Adrenal gland (tissue), 12 donors: ENCODE data around the gene DCAF6. TPM values are rescaled to one million over a fixed set of nuclear protein-coding genes. Genes with fewer than 3 reads are reported as not detected.
A peak's percentile ranks its signal among the peaks of the same experiment; 100 is the strongest.

ENCODE experiments used
- DNase-seq, 7 donors: peaks; one replicate each; pipeline ENCODE4 v3.0.0-alpha.2; 2019 to 2020
- H3K27ac ChIP-seq, 5 donors: fragments of 200-600 bp; sonication (generic) in 4 of 5; 1 replicate in 3 of 5; 2 replicates in 2 of 5; pipeline versions ENCODE4 v1.5.1 to v1.8.0; 2016 to 2020; ENCODE audit warnings: mild to moderate bottlenecking in 1 of 5
- H3K27me3 ChIP-seq: fragments of 200-600 bp; 2 replicates; pipeline ENCODE4 v1.8.0; 2021
- H3K36me3 ChIP-seq, 2 donors: fragments of 200-600 bp; replicated peaks in 1 of 2; 1 replicate in 1 of 2; 2 replicates in 1 of 2; pipeline versions ENCODE4 v1.5.1 to v1.8.0; 2018 to 2022
- H3K4me1 ChIP-seq, 2 donors: fragments of 200-600 bp; replicated peaks in 1 of 2; 1 replicate in 1 of 2; 2 replicates in 1 of 2; pipeline versions ENCODE4 v1.5.1 to v1.8.0; 2018 to 2021
- H3K4me3 ChIP-seq, 4 donors: fragments of 200-600 bp; sonication (generic) in 3 of 4; one replicate each; pipeline ENCODE4 v1.5.1; 2016 to 2018
- H3K9me3 ChIP-seq, 3 donors: fragments of 200-600 bp; sonication (generic) in 1 of 3; replicated peaks in 1 of 3; 1 replicate in 2 of 3; 2 replicates in 1 of 3; pipeline versions ENCODE4 v1.5.1 to v1.8.0; 2016 to 2021
- POLR2A ChIP-seq, 2 donors: fragments of 450-650 bp; IDR thresholded peaks; one replicate each; pipeline ENCODE4 v1.6.1; 2017; ENCODE audit warnings: antibody characterized with exemption in 2 of 2, mild to moderate bottlenecking in 2 of 2, moderate library complexity in 1 of 2
- WGBS, 4 donors: extraction: QIAGEN DNeasy Blood & Tissue Kit in 2 of 4; methylation state at CpG; one replicate each; pipeline versions ENCODE4 v1.1.5 to v1.1.7; 2013 to 2017; 5-methylcytosine and 5-hydroxymethylcytosine counted together
- intact Hi-C, 2 donors: fragments of 100-400 bp; cut with DNase I; formaldehyde crosslinking; loops; one replicate each; pipeline versions ENCODE4 v1.14.1 to v1.15.0; 2022 to 2023
- polyA plus RNA-seq, 3 donors: library from polyadenylated mRNA; stranded (reverse); fragments of 200-250 nt in 2 of 3; fragments of 350-450 nt in 1 of 3; fragmentation: Illumina TruSeq in 1 of 3; extraction: RNeasy Lipid Tissue Mini Kit (QIAGEN cat#74804) in 1 of 3; gene quantifications; one replicate each; pipeline ENCODE4 v1.2.3, GENCODE V29; 2013 to 2014
- total RNA-seq, 9 donors: library from RNA; depleted of rRNA in 4 of 9; stranded (reverse); fragments of >200 nt in 4 of 9; fragments of 120-200 nt in 1 of 9; fragmentation: NEBNext Ultra II Directional in 1 of 9; extraction: Animal tissue kit (Norgen Biotek cat#: 25700) in 1 of 9; gene quantifications; one replicate each; pipeline versions ENCODE4 v1.1.0 to v1.2.4, GENCODE V29; 2013 to 2023
- TF ChIP-seq, protein P1 (sequence below), 6 experiments: fragments of 450-650 bp in 4 of 6; fragments of 200-600 bp in 2 of 6; sonication (generic) in 1 of 6; IDR thresholded peaks; 1 replicate in 5 of 6; 2 replicates in 1 of 6; pipeline versions ENCODE4 v1.5.1 to v1.8.0; 2016 to 2021; ENCODE audit warnings: antibody characterized with exemption in 6 of 6, mild to moderate bottlenecking in 2 of 6, moderate library complexity in 1 of 6
- donor health status: healthy with polysubstance abuse.
- donor health status: Bipolar disorder and iron deficiency.
- donor health status: DM: yes; HTN: yes; CAD: no.
- donor health status: DM: no; HTN: no; CAD: no.
- donor health status: DM: no; HTN: no; CAD: no.
- donor health status: DM: yes; HTN: yes; CAD: no.

DCAF6 gene
- total and polyA plus RNA-seq, 12 donors = 46.4 to 160 (median 90.5) TPM

DNA sequence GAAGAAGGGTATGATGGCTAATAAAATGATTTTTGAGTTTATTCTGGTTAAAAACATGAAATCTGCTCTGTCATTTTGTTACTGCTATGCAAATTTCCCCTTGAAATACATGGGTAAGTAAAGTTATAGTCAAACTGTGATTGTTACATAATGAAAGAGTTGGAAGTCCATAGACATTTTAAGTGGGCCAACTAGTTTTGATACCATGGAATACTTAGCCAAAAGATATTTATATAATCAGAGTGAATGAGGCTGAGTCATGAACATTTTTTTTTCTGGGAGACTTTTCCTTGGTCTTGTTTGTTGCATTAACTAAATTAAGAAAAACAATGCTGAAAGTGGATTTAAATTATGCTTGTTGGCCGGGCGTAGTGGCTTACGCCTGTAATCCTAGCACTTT, 58.6 kb downstream of the DCAF6 start:
- 58 to 72% (median 70%) methylated on average over 3 of the region's 3 CpGs for WGBS, 4 donors
- TF ChIP-seq, protein P1, sequence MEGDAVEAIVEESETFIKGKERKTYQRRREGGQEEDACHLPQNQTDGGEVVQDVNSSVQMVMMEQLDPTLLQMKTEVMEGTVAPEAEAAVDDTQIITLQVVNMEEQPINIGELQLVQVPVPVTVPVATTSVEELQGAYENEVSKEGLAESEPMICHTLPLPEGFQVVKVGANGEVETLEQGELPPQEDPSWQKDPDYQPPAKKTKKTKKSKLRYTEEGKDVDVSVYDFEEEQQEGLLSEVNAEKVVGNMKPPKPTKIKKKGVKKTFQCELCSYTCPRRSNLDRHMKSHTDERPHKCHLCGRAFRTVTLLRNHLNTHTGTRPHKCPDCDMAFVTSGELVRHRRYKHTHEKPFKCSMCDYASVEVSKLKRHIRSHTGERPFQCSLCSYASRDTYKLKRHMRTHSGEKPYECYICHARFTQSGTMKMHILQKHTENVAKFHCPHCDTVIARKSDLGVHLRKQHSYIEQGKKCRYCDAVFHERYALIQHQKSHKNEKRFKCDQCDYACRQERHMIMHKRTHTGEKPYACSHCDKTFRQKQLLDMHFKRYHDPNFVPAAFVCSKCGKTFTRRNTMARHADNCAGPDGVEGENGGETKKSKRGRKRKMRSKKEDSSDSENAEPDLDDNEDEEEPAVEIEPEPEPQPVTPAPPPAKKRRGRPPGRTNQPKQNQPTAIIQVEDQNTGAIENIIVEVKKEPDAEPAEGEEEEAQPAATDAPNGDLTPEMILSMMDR (IDR thresholded peaks at IDR 0.05) = no peak
- TF ChIP-seq POLR2A (IDR thresholded peaks at IDR 0.05) = no peak

DNA sequence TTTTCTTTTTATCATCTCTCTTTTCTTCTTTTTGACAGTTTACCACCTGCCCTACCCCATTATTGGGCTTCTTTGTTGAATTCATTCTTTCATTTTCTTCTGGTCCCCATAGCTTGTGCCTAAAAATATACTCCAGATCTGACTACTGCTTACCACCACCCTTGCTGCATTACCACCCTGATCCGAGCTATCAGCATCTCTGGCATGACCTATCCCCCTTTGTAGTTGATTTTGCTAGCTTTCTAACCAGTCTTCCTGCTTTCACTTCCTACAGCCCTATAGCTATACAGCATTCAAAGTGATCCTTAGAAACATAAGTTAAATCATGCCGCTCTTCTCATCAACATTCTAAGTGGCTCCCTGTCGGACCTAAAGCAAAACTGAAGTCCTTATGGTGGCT, 59.8 kb downstream of the DCAF6 start:
- no peak overlapping the region for H3K27ac ChIP-seq
- peaks cover 12 to 13% of the 10 kb centered on the region in 2 donors for H3K4me1 ChIP-seq
- whole genome bisulfite sequencing, 4 donors = 94 to 99% (median 97%) methylated on average over 3 of the region's 3 CpGs
- no peak overlapping the region for H3K4me3 ChIP-seq
- no peaks in the 10 kb centered on the region for H3K9me3 ChIP-seq
- DNase-seq = no peak
- intact Hi-C loops = loop anchor here in 1 of 2 donors (10.0 kb wide), 1 partner anchor 51 kb away; no protein-coding TSS in a partner anchor
- TF ChIP-seq, protein P1 (IDR thresholded peaks at IDR 0.05) = no peak
- TF ChIP-seq POLR2A (IDR thresholded peaks at IDR 0.05) = no peak
- peaks cover 7 to 25% of the 10 kb centered on the region in 2 donors for H3K36me3 ChIP-seq
- H3K27me3 ChIP-seq = no peaks in the 10 kb centered on the region

More for the DNA sequence above, 58.6 kb downstream of the DCAF6 start:
- no peak for DNase-seq
- Histone ChIP-seq H3K4me1 (peaks cover 12 to 13% of the 10 kb centered on the region in 2 donors), H3K27ac (peak overlapping the region in 1 of 5 donors; percentile 16), H3K27me3 (no peaks in the 10 kb centered on the region), H3K36me3 (peaks cover 7 to 25% of the 10 kb centered on the region in 2 donors), H3K9me3 (no peaks in the 10 kb centered on the region), H3K4me3 (no peak overlapping the region)
- intact Hi-C loops = loop anchor here in 1 of 2 donors (10.0 kb wide), 1 partner anchor 50 kb away; no protein-coding TSS in a partner anchor

DNA sequence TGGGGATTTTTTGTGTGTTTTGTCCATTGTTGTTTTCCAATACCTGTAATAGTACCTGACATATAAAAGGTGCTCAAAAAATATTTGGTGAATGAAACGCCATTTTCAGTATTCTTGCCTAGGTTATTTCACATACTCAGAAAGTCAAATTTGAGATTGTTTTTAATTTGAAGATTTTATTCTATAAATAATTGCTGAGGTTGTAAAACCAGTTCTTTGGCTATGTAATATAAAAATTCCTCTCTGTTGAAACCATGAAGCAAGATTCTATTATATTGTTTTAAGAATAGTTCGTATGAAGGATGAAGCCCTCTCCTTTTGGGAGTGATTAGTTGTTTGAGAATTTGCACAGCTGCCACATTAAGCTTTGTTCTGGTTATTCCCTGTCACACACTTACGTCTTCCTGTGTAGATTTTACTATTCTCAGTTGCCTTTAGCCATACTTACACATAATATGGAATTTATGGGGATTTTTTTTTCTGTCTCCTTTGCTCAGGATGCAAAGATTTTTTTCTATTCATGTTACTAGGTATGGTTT, 60.6 kb downstream of the DCAF6 start:
- 93 to 97% (median 96%) methylated on average over 3 of the region's 3 CpGs for WGBS, 4 donors
- TF ChIP-seq, protein P1 (IDR thresholded peaks at IDR 0.05) = no peak
- no peak for TF ChIP-seq POLR2A (IDR thresholded peaks at IDR 0.05)
- H3K36me3 ChIP-seq = peaks cover 7 to 25% of the 10 kb centered on the region in 2 donors
- no peaks in the 10 kb centered on the region for H3K9me3 ChIP-seq
- H3K27me3 ChIP-seq = no peaks in the 10 kb centered on the region
- H3K4me1 ChIP-seq = peaks cover 12 to 13% of the 10 kb centered on the region in 2 donors
- H3K4me3 ChIP-seq = no peak overlapping the region
- no peak for DNase-seq
- no peak overlapping the region for H3K27ac ChIP-seq
- intact Hi-C loops = loop anchor here in 1 of 2 donors (10.0 kb wide), 1 partner anchor 52 kb away; no protein-coding TSS in a partner anchor

DNA sequence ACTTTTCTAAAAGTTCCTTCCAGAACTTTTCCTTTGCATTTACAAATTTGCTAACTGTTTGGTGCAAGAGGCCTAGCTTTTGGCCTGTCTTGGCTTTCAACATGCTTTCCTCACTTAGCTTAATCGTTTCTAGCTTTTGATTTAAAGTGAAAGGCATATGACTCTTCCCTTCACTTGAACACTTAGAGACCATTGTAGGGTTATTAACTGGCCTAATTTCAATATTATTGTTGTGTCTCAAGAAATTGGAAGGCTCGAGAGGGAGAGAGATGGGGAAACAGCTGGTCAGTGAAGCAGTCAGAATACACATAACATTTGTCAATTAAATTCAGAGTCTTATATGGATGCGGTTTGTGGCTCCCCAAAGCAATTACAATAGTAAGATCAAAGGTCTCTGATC, 63.4 kb downstream of the DCAF6 start:
- intact Hi-C loops = loop anchor here (10.0 kb wide), 2 partner anchors 55 to 75 kb away; no protein-coding TSS in a partner anchor
- peaks cover 0 to 12% of the 10 kb centered on the region in 2 donors for H3K36me3 ChIP-seq
- H3K9me3 ChIP-seq = no peaks in the 10 kb centered on the region
- no peak for TF ChIP-seq POLR2A (IDR thresholded peaks at IDR 0.05)
- TF ChIP-seq, protein P1 (IDR thresholded peaks at IDR 0.05) = no peak
- no peak for DNase-seq
- H3K27ac ChIP-seq = no peak overlapping the region
- no peak overlapping the region for H3K4me3 ChIP-seq
- no peaks in the 10 kb centered on the region for H3K27me3 ChIP-seq
- WGBS, 4 donors = 67 to 83% (median 76%) methylated on average over 3 of the region's 3 CpGs
- H3K4me1 ChIP-seq = peaks cover 6 to 7% of the 10 kb centered on the region in 2 donors
